HPDE6-E6E7 (cell line): ENCODE data around the gene ALDH1L1.

ENCODE experiments used
- DNase-seq: peaks from one replicate; pipeline ENCODE4 v3.0.0; 2011; ENCODE audit warnings: missing footprints; ENCODE audit errors: extremely low spot score

Gene ALDH1L1

GRCh38 chr3:126119976-126120375 lies 60.4 kb downstream of the ALDH1L1 start:
- DNase-seq: no peak

GRCh38 chr3:126119008-126119675 lies 61.2 kb downstream of the ALDH1L1 start:
- DNase-seq: no peak

- DNase-seq: no peak
Observed at GRCh38 chr3:126118591-126118990, 61.8 kb downstream of the ALDH1L1 start.

GRCh38 chr3:126117786-126118185 lies 62.6 kb downstream of the ALDH1L1 start:
- no peak for DNase-seq

GRCh38 chr3:126117212-126117611 lies 63.2 kb downstream of the ALDH1L1 start:
- DNase-seq: no peak

- no peak for DNase-seq
Observed at GRCh38 chr3:126116526-126116925, 63.9 kb downstream of the ALDH1L1 start.

DNA sequence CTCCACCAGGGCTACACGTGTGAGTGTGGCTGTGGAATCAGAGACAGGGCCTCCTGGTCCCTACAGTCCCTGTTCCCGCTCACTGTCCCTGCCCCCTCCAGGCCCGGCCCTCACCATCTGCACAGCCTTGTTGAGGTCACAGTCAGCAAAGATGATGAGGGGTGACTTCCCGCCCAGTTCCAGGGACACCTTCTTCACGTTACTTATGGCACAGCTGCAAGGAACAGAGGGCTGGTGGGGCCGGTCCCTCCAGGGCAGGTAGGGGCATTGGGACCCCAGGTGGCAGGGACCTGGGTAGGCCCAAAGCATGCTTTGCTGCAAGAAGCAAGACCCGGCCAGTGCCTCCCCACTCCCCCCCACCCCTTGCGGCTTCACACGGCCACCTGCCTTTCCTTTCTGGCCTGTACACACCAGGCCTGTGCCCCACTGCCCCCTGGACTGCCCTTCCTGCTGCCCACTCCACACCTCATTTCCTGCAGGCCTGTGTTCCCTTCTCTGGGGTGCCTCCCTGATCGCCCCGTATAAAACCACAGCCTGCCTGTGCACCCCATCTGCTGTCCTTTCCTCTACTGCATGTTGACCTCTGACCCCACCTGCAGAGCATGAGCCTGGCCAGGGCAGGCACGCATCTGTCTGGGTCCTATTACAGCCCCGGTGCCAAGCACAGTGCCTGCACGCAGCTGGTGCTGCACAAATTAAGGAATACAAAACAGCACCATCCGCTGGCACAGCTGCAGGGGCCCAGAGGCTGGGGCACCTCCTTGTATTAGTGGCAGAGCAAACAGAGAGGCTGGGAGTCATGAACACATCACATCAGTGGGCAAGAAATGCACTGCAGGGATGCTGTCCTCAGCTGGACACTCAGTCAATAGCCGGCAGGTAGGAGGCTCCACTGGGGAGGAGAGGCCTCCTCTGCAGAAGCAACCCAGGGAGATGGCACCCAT lies 65.7 kb downstream of the ALDH1L1 start:
- DNase-seq: no peak

DNA sequence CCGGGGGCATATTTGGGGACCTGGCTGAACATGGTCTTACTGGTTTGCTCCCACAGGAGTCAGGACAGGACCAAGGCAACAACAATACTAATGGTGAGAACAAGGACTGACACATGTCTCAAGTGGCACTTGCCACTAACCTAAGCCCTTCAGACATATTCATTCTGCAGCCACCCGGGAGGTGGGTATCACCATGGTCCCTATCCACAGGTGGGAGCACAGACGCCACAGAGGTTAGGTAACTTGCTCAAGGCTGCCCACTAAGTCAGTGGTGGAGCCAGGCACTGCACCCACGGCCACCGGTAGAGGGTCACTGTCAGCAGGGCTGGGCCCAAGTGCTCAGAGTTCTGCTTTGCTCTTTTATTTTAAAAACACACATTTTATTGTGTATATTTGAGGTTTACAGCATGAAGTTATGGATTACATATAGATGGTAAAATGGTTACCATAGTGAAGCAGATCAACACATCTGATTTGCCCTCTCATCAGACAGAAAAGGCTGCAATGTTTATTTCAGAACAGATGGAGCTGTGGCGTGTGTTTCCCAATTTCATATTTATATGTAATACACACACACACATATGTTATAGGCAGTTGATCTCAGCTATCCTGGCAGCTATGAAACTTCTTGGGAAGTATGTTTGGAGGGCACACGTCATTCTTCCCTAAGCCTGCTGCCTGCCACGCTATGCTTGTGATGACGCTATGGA lies 66.5 kb downstream of the ALDH1L1 start:
- DNase-seq: no peak

DNA sequence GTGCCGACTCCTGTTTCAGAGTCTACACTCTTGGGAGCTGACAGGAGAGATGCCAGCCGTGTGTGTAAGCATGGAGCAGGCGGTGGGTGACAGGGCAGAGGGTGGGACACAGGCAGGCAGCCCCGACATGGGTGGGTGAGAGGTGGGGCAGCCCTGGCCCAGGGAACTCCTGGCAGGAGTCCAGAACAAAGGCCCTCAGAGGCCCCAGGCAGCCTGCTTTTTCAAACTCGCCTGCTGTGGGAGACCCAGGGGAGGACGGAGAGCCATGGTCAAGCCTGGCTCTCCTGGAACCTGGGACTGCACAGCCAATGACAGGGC lies 67.2 kb downstream of the ALDH1L1 start:
- no peak for DNase-seq

GRCh38 chr3:126112531-126113237 lies 67.7 kb downstream of the ALDH1L1 start:
- no peak for DNase-seq

GRCh38 chr3:126111566-126112475 lies 68.6 kb downstream of the ALDH1L1 start:
- no peak for DNase-seq

GRCh38 chr3:126111126-126111551 lies 69.2 kb downstream of the ALDH1L1 start:
- no peak for DNase-seq

- no peak for DNase-seq
Observed at GRCh38 chr3:126110431-126111125, 69.8 kb downstream of the ALDH1L1 start.

- no peak for DNase-seq
Observed at GRCh38 chr3:126109880-126110235, 70.5 kb downstream of the ALDH1L1 start.

- no peak for DNase-seq
Observed at GRCh38 chr3:126109146-126109879, 71.1 kb downstream of the ALDH1L1 start.

DNA sequence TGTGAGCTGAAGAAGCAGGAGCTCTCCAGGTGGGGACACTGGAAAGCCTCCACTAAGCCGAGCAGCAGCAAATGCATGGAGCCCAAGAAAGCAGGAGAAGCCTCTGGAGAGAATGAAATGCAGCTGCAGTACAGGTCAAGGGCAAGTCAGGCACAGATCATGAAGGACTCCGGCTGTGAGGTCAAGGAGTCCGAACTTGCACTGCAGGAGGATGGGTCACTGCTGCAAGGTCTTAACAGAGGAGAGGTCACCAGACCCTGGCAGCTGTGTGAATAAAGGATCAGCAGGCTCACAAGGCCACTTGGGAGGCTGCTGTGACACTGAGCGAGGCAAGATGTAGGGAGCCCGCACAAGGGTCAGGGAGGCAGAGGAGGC lies 71.7 kb downstream of the ALDH1L1 start:
- no peak for DNase-seq

GRCh38 chr3:126107957-126108675 lies 72.3 kb downstream of the ALDH1L1 start:
- no peak for DNase-seq

- DNase-seq: no peak
Observed at GRCh38 chr3:126107203-126107939, 73.0 kb downstream of the ALDH1L1 start.
